Activated CD8-positive, alpha-beta memory T cell treated with anti-CD3 and anti-CD28 coated beads for 48 hours (primary cell): ENCODE data around the gene HOXD13.

Experiments used
- DNase-seq, 3 experiments: peaks; one replicate each; pipeline ENCODE4 v3.0.0-alpha.2; 2020; ENCODE audit warnings: low read depth in 2 of 3, low spot score in 2 of 3

HOXD13 gene

GRCh38 chr2:176105078-176105729, 12.7 kb downstream of the HOXD13 start:
- no peak for DNase-seq

GRCh38 chr2:176105730-176106580, 13.4 kb downstream of the HOXD13 start:
- no peak for DNase-seq

GRCh38 chr2:176106581-176107539, 14.3 kb downstream of the HOXD13 start, which contains the start of gene HOXD11:
HOXD11 (plus strand) TSS chr2:176107280; CDS start chr2:176107356, 76 bp downstream.
- DNase-seq, result no peak

- DNase-seq, result no peak
Observed at GRCh38 chr2:176107731-176108181, 15.2 kb downstream of the HOXD13 start.

- no peak for DNase-seq
Observed at GRCh38 chr2:176109192-176109901, 16.8 kb downstream of the HOXD13 start.

- DNase-seq, result no peak
Observed at GRCh38 chr2:176109946-176110345, 17.4 kb downstream of the HOXD13 start.

- no peak for DNase-seq
Observed at GRCh38 chr2:176110415-176111308, 18.1 kb downstream of the HOXD13 start.

- no peak for DNase-seq
Observed at GRCh38 chr2:176111309-176111663, 18.8 kb downstream of the HOXD13 start.

GRCh38 chr2:176111846-176112374, 19.4 kb downstream of the HOXD13 start:
- DNase-seq, result no peak

GRCh38 chr2:176112375-176113302, 20.1 kb downstream of the HOXD13 start:
- DNase-seq, result no peak

- no peak for DNase-seq
Observed at GRCh38 chr2:176114120-176114929, 21.8 kb downstream of the HOXD13 start.

GRCh38 chr2:176114930-176115625, 22.6 kb downstream of the HOXD13 start:
- DNase-seq, result no peak

- DNase-seq, result no peak
Observed at GRCh38 chr2:176115883-176116813, 23.6 kb downstream of the HOXD13 start, which contains the start of gene HOXD10. HOXD10 (plus strand) TSS chr2:176116778; CDS start chr2:176116834, 56 bp downstream.

GRCh38 chr2:176117162-176117822, 24.8 kb downstream of the HOXD13 start:
- DNase-seq, result no peak

- DNase-seq, result no peak
Observed at GRCh38 chr2:176117823-176118371, 25.4 kb downstream of the HOXD13 start.
